Measurements from ENCODE around the gene BRINP3. TPM values are rescaled to one million over a fixed set of nuclear protein-coding genes. Genes with fewer than 3 reads are reported as not detected.

BRINP3 gene
- total RNA-seq, 1 donor: 2.3 TPM

GRCh38 chr1:190104961-190105360 is 372.7 kb downstream of the BRINP3 start:
- H3K4me3 ChIP-seq (ENCODE audit: low read depth, low read length): no peak overlapping the region
- no peak for DNase-seq (ENCODE audit: low read depth)
- TF ChIP-seq CTCF (IDR thresholded peaks at IDR 0.05; ENCODE audit: insufficient read depth, low read length): no peak

- no peak for DNase-seq (ENCODE audit: low read depth)
- no peak for TF ChIP-seq CTCF (IDR thresholded peaks at IDR 0.05; ENCODE audit: insufficient read depth, low read length)
- H3K4me3 ChIP-seq (ENCODE audit: low read depth, low read length): no peak overlapping the region
Observed at GRCh38 chr1:190102757-190103326, 374.8 kb downstream of the BRINP3 start.

- no peak for TF ChIP-seq CTCF (IDR thresholded peaks at IDR 0.05; ENCODE audit: insufficient read depth, low read length)
- no peak for DNase-seq (ENCODE audit: low read depth)
- no peak overlapping the region for H3K4me3 ChIP-seq (ENCODE audit: low read depth, low read length)
Observed at GRCh38 chr1:190101756-190102155, 375.9 kb downstream of the BRINP3 start.

- no peak overlapping the region for H3K4me3 ChIP-seq (ENCODE audit: low read depth, low read length)
- no peak for TF ChIP-seq CTCF (IDR thresholded peaks at IDR 0.05; ENCODE audit: insufficient read depth, low read length)
- DNase-seq (ENCODE audit: low read depth): no peak
Observed at GRCh38 chr1:190098756-190099155, 378.9 kb downstream of the BRINP3 start.

- no peak for DNase-seq (ENCODE audit: low read depth)
- no peak for TF ChIP-seq CTCF (IDR thresholded peaks at IDR 0.05; ENCODE audit: insufficient read depth, low read length)
Observed at GRCh38 chr1:190098107-190098506, 379.6 kb downstream of the BRINP3 start.

GRCh38 chr1:190095596-190095995 is 382.1 kb downstream of the BRINP3 start:
- no peak for DNase-seq (ENCODE audit: low read depth)
- no peak overlapping the region for H3K4me3 ChIP-seq (ENCODE audit: low read depth, low read length)
- TF ChIP-seq CTCF (IDR thresholded peaks at IDR 0.05; ENCODE audit: insufficient read depth, low read length): no peak

More at GRCh38 chr1:190098107-190098506, 379.6 kb downstream of the BRINP3 start:
- H3K4me3 ChIP-seq (ENCODE audit: low read depth, low read length): no peak overlapping the region

GRCh38 chr1:190084552-190084951 is 393.1 kb downstream of the BRINP3 start:
- TF ChIP-seq CTCF (IDR thresholded peaks at IDR 0.05; ENCODE audit: insufficient read depth, low read length): no peak
- H3K4me3 ChIP-seq (ENCODE audit: low read depth, low read length): no peak overlapping the region
- no peak for DNase-seq (ENCODE audit: low read depth)
